Lower lobe of right lung (tissue), 2 donors: ENCODE results near the gene RALGPS1. TPM values are rescaled to one million over a fixed set of nuclear protein-coding genes. Genes with fewer than 3 reads are reported as not detected.

ENCODE experiments used
- ATAC-seq, 2 donors: fragments of 200-7000 bp; cut with Tn5 transposase; one replicate each; pipeline ENCODE4 v1.9.1; 2020 to 2022; ENCODE audit warnings: mild to moderate bottlenecking in 2 of 2, moderate library complexity in 2 of 2
- DNase-seq: peaks from one replicate; pipeline ENCODE4 v3.0.0-alpha.2; 2020
- H3K27ac ChIP-seq: fragments of 200-600 bp; one replicate; pipeline ENCODE4 v1.8.0; 2022
- H3K27me3 ChIP-seq: fragments of 200-600 bp; one replicate; pipeline ENCODE4 v1.8.0; 2022; ENCODE audit warnings: low read depth
- H3K36me3 ChIP-seq: fragments of 200-600 bp; one replicate; pipeline ENCODE4 v1.8.0; 2022; ENCODE audit warnings: mild to moderate bottlenecking
- H3K4me1 ChIP-seq: fragments of 200-600 bp; one replicate; pipeline ENCODE4 v1.8.0; 2022
- H3K4me3 ChIP-seq: fragments of 200-600 bp; one replicate; pipeline ENCODE4 v1.8.0; 2022; ENCODE audit warnings: mild to moderate bottlenecking
- H3K9me3 ChIP-seq: fragments of 200-600 bp; one replicate; pipeline ENCODE4 v1.8.0; 2022
- CTCF ChIP-seq: fragments of 200-600 bp; IDR thresholded peaks from one replicate; pipeline ENCODE4 v1.8.0; 2022; ENCODE audit warnings: antibody characterized with exemption, mild to moderate bottlenecking
- intact Hi-C: fragments of 100-400 bp; cut with DNase I; formaldehyde crosslinking; loops from one replicate; pipeline ENCODE4 v1.11.0; 2022
- total RNA-seq: library from RNA; stranded (reverse); fragmentation: NEBNext Ultra II Directional; extraction: Animal tissue kit (Norgen Biotek cat#: 25700); gene quantifications from one replicate; pipeline ENCODE4 v1.2.1, GENCODE V29; 2021
- donor health status: DM: no; HTN: yes; CAD: no; lungs with severe emphysema.

RALGPS1 gene
- total RNA-seq, 1 donor from 2014 or later: 17.6 TPM

DNA sequence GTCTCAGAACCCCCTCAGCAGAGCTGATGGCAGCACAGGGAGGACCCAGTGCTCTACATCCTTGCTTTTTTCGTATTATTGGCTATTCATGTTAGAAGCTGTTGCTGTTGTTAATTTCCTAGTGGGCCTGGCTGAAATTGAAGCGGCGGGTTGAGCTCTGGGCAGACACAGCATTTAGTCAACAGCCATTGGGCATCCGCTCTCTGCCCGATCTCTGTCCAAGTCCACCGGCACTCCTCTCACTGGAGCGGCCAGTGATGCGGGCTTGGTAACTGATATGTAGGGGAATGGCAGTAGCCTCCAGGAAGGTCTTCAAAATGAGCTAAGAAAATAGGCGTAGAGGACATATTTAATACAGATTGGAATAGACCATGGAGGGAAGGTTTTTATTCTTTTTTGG, 348.7 kb downstream of the RALGPS1 start:
- no peaks in the 10 kb centered on the region for H3K36me3 ChIP-seq
- no peak overlapping the region for H3K4me3 ChIP-seq
- TF ChIP-seq CTCF: no peak
- H3K9me3 ChIP-seq: no peaks in the 10 kb centered on the region
- no peak for ATAC-seq
- no peaks in the 10 kb centered on the region for H3K27me3 ChIP-seq
- H3K4me1 ChIP-seq: no peaks in the 10 kb centered on the region
- no peak for DNase-seq
- intact Hi-C loops: no loop called here
- no peak overlapping the region for H3K27ac ChIP-seq

GRCh38 chr9:127263664-127264063, 349.1 kb downstream of the RALGPS1 start:
- no peak for ATAC-seq
- Histone ChIP-seq H3K27ac (no peak overlapping the region), H3K27me3 (no peaks in the 10 kb centered on the region), H3K4me1 (no peaks in the 10 kb centered on the region), H3K4me3 (no peak overlapping the region), H3K36me3 (no peaks in the 10 kb centered on the region), H3K9me3 (no peaks in the 10 kb centered on the region)
- DNase-seq: no peak
- intact Hi-C loops: no loop called here
- TF ChIP-seq CTCF: no peak

DNA sequence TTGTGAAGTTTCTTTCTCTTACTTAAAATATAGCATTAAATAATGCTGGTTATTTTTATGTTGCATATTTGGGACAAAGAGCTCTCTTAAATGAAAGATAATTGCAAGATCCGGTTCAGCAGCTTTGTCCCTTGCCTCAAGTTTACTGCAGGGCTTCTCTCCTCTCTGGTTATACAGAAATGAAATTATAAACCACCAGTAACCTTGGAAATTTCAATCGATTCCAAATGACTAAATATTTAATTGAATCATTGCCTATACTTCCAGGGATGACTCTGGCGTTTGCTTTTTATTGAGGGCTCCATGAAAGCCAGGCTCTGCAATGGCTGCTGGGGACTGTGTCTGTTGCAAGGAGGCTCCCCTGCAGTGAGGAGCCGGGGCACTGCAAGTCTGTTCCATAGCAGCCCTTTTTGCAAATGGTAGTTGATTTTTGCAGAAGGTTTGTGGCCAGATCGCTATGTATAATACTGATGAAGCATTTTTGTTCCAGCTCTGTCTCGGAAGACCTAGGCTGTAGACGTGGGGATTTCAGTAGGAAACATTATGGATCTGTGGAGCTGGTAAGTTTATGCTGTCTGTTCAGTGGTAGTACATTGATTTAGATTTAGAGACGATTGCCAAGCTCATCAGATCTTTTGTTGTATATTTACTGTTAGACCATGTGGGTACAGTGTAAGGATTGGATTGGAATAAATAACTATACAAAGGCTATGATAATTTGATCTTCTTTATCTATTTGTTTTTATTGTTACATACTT, 350.1 kb downstream of the RALGPS1 start, which contains the start of gene GARNL3:
TSS of gene GARNL3 (plus strand) at position 313 of the 758 bp plus-strand sequence. CDS start at position 417, 104 bp downstream.
- Histone ChIP-seq H3K27me3 (no peaks in the 10 kb centered on the region), H3K36me3 (no peaks in the 10 kb centered on the region), H3K4me1 (no peaks in the 10 kb centered on the region), H3K27ac (no peak within 1 kb of the TSS), H3K9me3 (no peaks in the 10 kb centered on the region), H3K4me3 (no peak within 1 kb of the TSS)
- intact Hi-C loops: no loop called here
- ATAC-seq (no peak), DNase-seq (no peak)
- TF ChIP-seq CTCF: no peak

DNA sequence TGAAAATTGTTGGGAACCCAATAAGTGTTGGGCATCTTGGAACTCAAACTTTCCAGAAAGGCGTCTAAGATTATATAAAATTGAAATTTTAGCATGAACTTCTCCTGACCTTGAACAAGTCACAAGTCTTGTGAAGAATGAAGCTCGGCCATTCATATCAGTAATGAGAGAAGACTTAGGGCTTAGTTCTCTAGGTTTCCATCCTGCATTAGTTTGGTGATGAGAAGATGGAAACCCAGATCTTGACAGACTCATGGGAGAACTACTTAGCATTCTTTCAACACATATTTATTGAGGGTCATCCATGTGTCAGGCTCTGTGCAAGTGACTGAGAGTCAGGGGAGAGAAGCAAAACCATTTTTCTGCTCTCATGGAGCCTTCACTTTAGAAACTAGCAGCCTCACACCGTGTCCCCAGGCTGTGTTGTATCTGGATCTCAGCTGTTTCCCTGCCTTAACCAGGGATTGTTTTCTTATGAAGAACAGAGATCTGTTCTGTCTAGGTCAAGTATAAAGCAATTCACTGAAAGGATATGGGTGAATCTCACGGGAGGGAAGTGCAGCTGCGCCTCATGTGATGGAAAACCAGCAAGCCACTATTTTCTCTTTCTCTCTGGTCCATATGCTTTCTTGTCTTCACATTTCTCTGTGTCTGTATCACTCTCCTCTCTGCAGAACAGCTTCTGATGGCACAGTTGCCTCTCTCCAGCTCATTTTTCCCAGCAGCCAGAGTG, 353.4 kb downstream of the RALGPS1 start:
- ATAC-seq: no peak
- intact Hi-C loops: no loop called here
- H3K27ac ChIP-seq: no peak overlapping the region

DNA sequence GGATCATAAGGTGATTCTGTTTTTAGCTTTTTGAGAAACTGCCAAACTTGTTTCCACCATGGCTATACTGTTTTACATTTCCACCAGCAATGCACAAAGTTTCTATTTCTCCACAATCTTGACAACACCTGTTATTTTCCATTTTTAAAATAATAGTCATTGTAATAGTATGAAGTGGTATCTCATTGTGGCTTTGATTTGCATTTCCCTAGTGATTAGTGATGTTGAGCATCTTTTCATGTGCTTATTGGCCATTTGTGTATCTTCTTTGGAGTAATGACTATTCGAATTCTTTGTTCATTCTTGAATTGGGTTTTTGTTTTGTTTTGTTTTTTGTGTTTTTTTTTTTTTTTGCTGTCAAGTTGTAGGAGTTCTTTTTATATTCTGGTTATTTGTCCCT, 354.9 kb downstream of the RALGPS1 start:
- no peak for TF ChIP-seq CTCF
- no peaks in the 10 kb centered on the region for H3K9me3 ChIP-seq
- no peaks in the 10 kb centered on the region for H3K27me3 ChIP-seq
- no peaks in the 10 kb centered on the region for H3K4me1 ChIP-seq
- H3K27ac ChIP-seq: no peak overlapping the region
- H3K36me3 ChIP-seq: no peaks in the 10 kb centered on the region
- ATAC-seq: no peak
- H3K4me3 ChIP-seq: no peak overlapping the region
- intact Hi-C loops: no loop called here
- DNase-seq: no peak

More for the DNA sequence above, 353.4 kb downstream of the RALGPS1 start:
- no peak for TF ChIP-seq CTCF
- Histone ChIP-seq H3K36me3 (no peaks in the 10 kb centered on the region), H3K9me3 (no peaks in the 10 kb centered on the region), H3K4me1 (no peaks in the 10 kb centered on the region), H3K27me3 (no peaks in the 10 kb centered on the region), H3K4me3 (no peak overlapping the region)
- no peak for DNase-seq

Other genes with a start within 250 kb of the RALGPS1 start
- 30.2 TPM for gene ZBTB43, start 109.7 kb upstream of the RALGPS1 start, total RNA-seq
- 15.4 TPM for gene ZBTB34, start 54.1 kb upstream of the RALGPS1 start, total RNA-seq
- gene ANGPTL2, start 207.9 kb downstream of the RALGPS1 start, total RNA-seq: 11.4 TPM